PC-9 (cell line): Measurements from ENCODE around the gene CLASP1. TPM values are rescaled to one million over a fixed set of nuclear protein-coding genes. Genes with fewer than 3 reads are reported as not detected.

Experiments used
- BruUV-seq: library from RNA; stranded (reverse); fragments of 400-500 nt; replicated peaks from 2 replicates; lab custom pipeline; 2021; lab: Mats Ljungman, UMichigan
- CTCF ChIA-PET: fragments of 300-600 bp; sonication (Branson Sonifier 250); formaldehyde crosslinking; loops from one replicate; lab custom pipeline; 2022; ENCODE audit warnings: antibody characterized with exemption; lab: Charles Lee
- POLR2A ChIA-PET: fragments of 300-600 bp; sonication (Branson Sonifier 250); formaldehyde crosslinking; loops from one replicate; lab custom pipeline; 2022; ENCODE audit warnings: antibody characterized with exemption; ENCODE audit not compliant: unreplicated experiment; lab: Charles Lee
- DNase-seq, 2 experiments: peaks; one replicate each; pipeline versions ENCODE4 v3.0.0 to v3.0.0-alpha.2; 2015 to 2022; ENCODE audit warnings: mixed read lengths in 1 of 2
- H2AFZ ChIP-seq: fragments of 200-600 bp; sonication (generic); 2 replicates; pipeline ENCODE4 v1.8.1; 2017; ENCODE audit warnings: antibody characterized with exemption
- H3F3A ChIP-seq: fragments of 200-600 bp; sonication (generic); 2 replicates; pipeline ENCODE4 v1.8.1; 2017; ENCODE audit warnings: antibody characterized with exemption, mild to moderate bottlenecking, low read depth; ENCODE audit not compliant: insufficient read depth
- H3K27ac ChIP-seq: fragments of 200-600 bp; sonication (generic); 2 replicates; pipeline ENCODE4 v1.6.1; 2016; ENCODE audit warnings: mixed run types
- H3K27me3 ChIP-seq: fragments of 200-600 bp; sonication (generic); 2 replicates; pipeline ENCODE4 v1.6.1; 2016; ENCODE audit warnings: low read depth, mixed run types; ENCODE audit not compliant: insufficient read depth
- H3K36me3 ChIP-seq: fragments of 200-600 bp; sonication (generic); 2 replicates; pipeline ENCODE4 v1.6.1; 2016; ENCODE audit warnings: low read depth, mixed run types
- H3K4me1 ChIP-seq: fragments of 200-600 bp; sonication (generic); replicated peaks from 2 replicates; pipeline ENCODE4 v1.6.1; 2016; ENCODE audit warnings: mixed run types; ENCODE audit not compliant: insufficient read depth
- H3K4me2 ChIP-seq: fragments of 200-600 bp; sonication (generic); 2 replicates; pipeline ENCODE4 v1.6.1; 2017; ENCODE audit warnings: mixed run types
- H3K4me3 ChIP-seq: fragments of 200-600 bp; sonication (generic); 2 replicates; pipeline ENCODE4 v1.6.1; 2016; ENCODE audit warnings: mixed run types
- H3K79me2 ChIP-seq: fragments of 200-600 bp; sonication (generic); 2 replicates; pipeline ENCODE4 v1.6.1; 2017; ENCODE audit warnings: low read depth, mixed run types
- H3K9me2 ChIP-seq: fragments of 200-600 bp; sonication (generic); 2 replicates; pipeline ENCODE4 v1.8.1; 2017; ENCODE audit warnings: mild to moderate bottlenecking; ENCODE audit not compliant: insufficient read depth
- H3K9me3 ChIP-seq: fragments of 200-600 bp; sonication (generic); 2 replicates; pipeline ENCODE4 v1.8.1; 2016; ENCODE audit warnings: low read depth; ENCODE audit not compliant: insufficient read depth
- H4K20me1 ChIP-seq: fragments of 200-600 bp; sonication (generic); 2 replicates; pipeline ENCODE4 v1.8.1; 2017; ENCODE audit not compliant: insufficient read depth
- CTCF ChIP-seq: fragments of 200-600 bp; sonication (generic); conservative IDR thresholded peaks from 2 replicates; pipeline ENCODE4 v1.6.1; 2017; ENCODE audit warnings: mixed run types, antibody characterized with exemption, mild to moderate bottlenecking, moderate library complexity
- EZH2 ChIP-seq: fragments of 200-600 bp; sonication (generic); IDR thresholded peaks from 2 replicates; pipeline ENCODE4 v1.8.0; 2017; ENCODE audit warnings: antibody characterized with exemption, low read depth
- intact Hi-C: fragments of 100-400 bp; cut with micrococcal nuclease; formaldehyde crosslinking; loops from one replicate; pipeline ENCODE4 v1.10.0; 2022; ENCODE audit not compliant: unreplicated experiment
- total RNA-seq: library from RNA; stranded (reverse); gene quantifications from 2 replicates; pipeline ENCODE4 v1.2.3, GENCODE V29; 2021

Gene CLASP1
- total RNA-seq, 1 experiment from 2014 or later, result 61.8 TPM

GRCh38 chr2:121429927-121430520 is 219.2 kb downstream of the CLASP1 start:
- CTCF ChIA-PET, result no interaction called here
- TF ChIP-seq CTCF (no peak), EZH2 (no peak)
- Histone ChIP-seq H3K9me2 (no peaks in the 10 kb centered on the region), H4K20me1 (peaks cover 10% of the 10 kb centered on the region; the same call in 1 of the 2 replicates), H3K9me3 (no peaks in the 10 kb centered on the region), H3K36me3 (peaks cover 6% of the 10 kb centered on the region), H3K79me2 (no peaks in the 10 kb centered on the region), H3K27me3 (no peaks in the 10 kb centered on the region), H3K4me3 (no peak overlapping the region), H3K4me1 (no peaks in the 10 kb centered on the region), H3K4me2 (no peak overlapping the region), H2AFZ (no peak overlapping the region), H3F3A (peaks cover 14% of the 10 kb centered on the region; the same call in 1 of the 2 replicates), H3K27ac (no peak overlapping the region)
- intact Hi-C loops, result no loop called here
- DNase-seq, result no peak
- POLR2A ChIA-PET, result interaction anchor here (0.6 kb wide), 1 partner anchor 339 kb away, joined by 3 read pairs; no protein-coding TSS in a partner anchor
- BruUV-seq, result no TSS peak

GRCh38 chr2:121429119-121429903 is 220.0 kb downstream of the CLASP1 start:
- Histone ChIP-seq H3K9me2 (no peaks in the 10 kb centered on the region), H4K20me1 (peaks cover 10% of the 10 kb centered on the region; the same call in 1 of the 2 replicates), H3K36me3 (peaks cover 12% of the 10 kb centered on the region), H2AFZ (no peak overlapping the region), H3K4me1 (no peaks in the 10 kb centered on the region), H3F3A (peaks cover 14% of the 10 kb centered on the region; the same call in 1 of the 2 replicates), H3K27me3 (no peaks in the 10 kb centered on the region), H3K27ac (no peak overlapping the region), H3K9me3 (no peaks in the 10 kb centered on the region), H3K79me2 (no peaks in the 10 kb centered on the region), H3K4me2 (no peak overlapping the region), H3K4me3 (no peak overlapping the region)
- ChIA-PET POLR2A (interaction anchor here (0.6 kb wide), 1 partner anchor 340 kb away, joined by 3 read pairs; no protein-coding TSS in a partner anchor), CTCF (no interaction called here)
- intact Hi-C loops, result no loop called here
- no TSS peak for BruUV-seq
- TF ChIP-seq CTCF, result no peak
- no peak for TF ChIP-seq EZH2
- DNase-seq, result no peak

- BruUV-seq, result no TSS peak
- intact Hi-C loops, result no loop called here
- Histone ChIP-seq H3K4me3 (no peak overlapping the region), H3K4me1 (no peaks in the 10 kb centered on the region), H3K27me3 (no peaks in the 10 kb centered on the region), H3K9me2 (no peaks in the 10 kb centered on the region), H3K9me3 (no peaks in the 10 kb centered on the region), H3F3A (peaks cover 8% of the 10 kb centered on the region; the same call in 1 of the 2 replicates), H3K27ac (no peak overlapping the region), H3K4me2 (no peak overlapping the region), H2AFZ (no peak overlapping the region), H3K36me3 (peaks cover 13% of the 10 kb centered on the region), H4K20me1 (peaks cover 10% of the 10 kb centered on the region; the same call in 1 of the 2 replicates), H3K79me2 (no peaks in the 10 kb centered on the region)
- no peak for TF ChIP-seq CTCF
- no peak for TF ChIP-seq EZH2
- no peak for DNase-seq
- ChIA-PET POLR2A (no interaction called here), CTCF (no interaction called here)
Measured at GRCh38 chr2:121427187-121427689, 222.0 kb downstream of the CLASP1 start.
